G401.6 (cell line): ENCODE measurements around the gene SLC6A17.

Source experiments
- FAIRE-seq: peaks from 2 replicates; lab custom pipeline; 2012; peaks lifted over from hg19 to GRCh38; lab: Jason Lieb, UNC

Gene SLC6A17

GRCh38 chr1:110205156-110205555, 54.9 kb downstream of the SLC6A17 start:
- FAIRE-seq = no peak

- FAIRE-seq = no peak
Measured at GRCh38 chr1:110205591-110206155, 55.4 kb downstream of the SLC6A17 start.

GRCh38 chr1:110206261-110206920, 56.1 kb downstream of the SLC6A17 start:
- FAIRE-seq = no peak

GRCh38 chr1:110207831-110208230, 57.5 kb downstream of the SLC6A17 start:
- FAIRE-seq = no peak

GRCh38 chr1:110208916-110209645, 58.8 kb downstream of the SLC6A17 start:
- FAIRE-seq = no peak

GRCh38 chr1:110209715-110210603, 59.7 kb downstream of the SLC6A17 start, which contains the start of gene KCNC4:
TSS of gene KCNC4 (plus strand) at chr1:110210314. CDS start at chr1:110211500, 1,186 bp downstream.
- no peak for FAIRE-seq

- FAIRE-seq = no peak
Measured at GRCh38 chr1:110210604-110211495, 60.6 kb downstream of the SLC6A17 start.

- FAIRE-seq = no peak
Measured at GRCh38 chr1:110211496-110212168, 61.3 kb downstream of the SLC6A17 start.

- FAIRE-seq = no peak
Measured at GRCh38 chr1:110212169-110213142, 62.2 kb downstream of the SLC6A17 start.

GRCh38 chr1:110213143-110213540, 62.8 kb downstream of the SLC6A17 start:
- no peak for FAIRE-seq

- no peak for FAIRE-seq
Measured at GRCh38 chr1:110214454-110215404, 64.4 kb downstream of the SLC6A17 start.

GRCh38 chr1:110215621-110216515, 65.6 kb downstream of the SLC6A17 start:
- FAIRE-seq = no peak

GRCh38 chr1:110216844-110217444, 66.7 kb downstream of the SLC6A17 start:
- no peak for FAIRE-seq

- FAIRE-seq = no peak
Measured at GRCh38 chr1:110218137-110218536, 67.8 kb downstream of the SLC6A17 start.

- FAIRE-seq = no peak
Measured at GRCh38 chr1:110218739-110219138, 68.4 kb downstream of the SLC6A17 start.

- no peak for FAIRE-seq
Measured at GRCh38 chr1:110220324-110220723, 70.0 kb downstream of the SLC6A17 start.

- no peak for FAIRE-seq
Measured at GRCh38 chr1:110221119-110221518, 70.8 kb downstream of the SLC6A17 start.
